Stimulated activated CD4-positive, alpha-beta T cell treated with anti-CD3 and anti-CD28 coated beads, TNF-alpha, amount 100 ng/mL, for 24 hours (primary cell): ENCODE data around the gene ABHD2.
"Not testable (repeated sequence)": the region's sequence is repeated elsewhere in the genome, so short reads cannot be mapped to it uniquely, and the experiment has no call there.

Source experiments
- DNase-seq, 3 experiments: peaks; one replicate each; pipeline ENCODE4 v3.0.0-alpha.2; 2020; ENCODE audit warnings: low read depth in 3 of 3

ABHD2 gene

GRCh38 chr15:89075101-89075640, 13.1 kb upstream of the ABHD2 start:
- DNase-seq: no peak

- DNase-seq: no peak
These were observed 12.4 kb upstream of the ABHD2 start for GRCh38 chr15:89075846-89076245.

GRCh38 chr15:89077750-89078149, 10.5 kb upstream of the ABHD2 start:
- no peak for DNase-seq

GRCh38 chr15:89078851-89079810, 9.1 kb upstream of the ABHD2 start:
- DNase-seq: no peak

- DNase-seq: no peak
These were observed 6.4 kb upstream of the ABHD2 start for GRCh38 chr15:89081878-89082277.

- DNase-seq: no peak
These were observed 5.0 kb upstream of the ABHD2 start for GRCh38 chr15:89083246-89083645.

- DNase-seq: no peak
These were observed 2.8 kb upstream of the ABHD2 start for GRCh38 chr15:89085289-89085926.

GRCh38 chr15:89085933-89086332, 2.3 kb upstream of the ABHD2 start:
- DNase-seq: not testable (repeated sequence)

GRCh38 chr15:89086390-89086789, 1.9 kb upstream of the ABHD2 start:
- not testable (repeated sequence) for DNase-seq

- DNase-seq: no peak
These were observed 961 bp upstream of the ABHD2 start for GRCh38 chr15:89087161-89087829.

- no peak for DNase-seq
These were observed 504 bp downstream of the ABHD2 start for GRCh38 chr15:89088605-89089315.

- no peak for DNase-seq
These were observed 1.3 kb downstream of the ABHD2 start for GRCh38 chr15:89089316-89090230.

GRCh38 chr15:89090791-89091626, 2.8 kb downstream of the ABHD2 start:
- peak in 2 of 3 experiments; percentile 35 to 38 for DNase-seq

GRCh38 chr15:89091627-89092220, 3.5 kb downstream of the ABHD2 start:
- no peak for DNase-seq

GRCh38 chr15:89093509-89093908, 5.3 kb downstream of the ABHD2 start:
- no peak for DNase-seq

GRCh38 chr15:89095073-89095472, 6.8 kb downstream of the ABHD2 start:
- DNase-seq: no peak

GRCh38 chr15:89095556-89095955, 7.3 kb downstream of the ABHD2 start:
- no peak for DNase-seq

- no peak for DNase-seq
These were observed 8.4 kb downstream of the ABHD2 start for GRCh38 chr15:89096664-89097063.

GRCh38 chr15:89097313-89097712, 9.1 kb downstream of the ABHD2 start:
- no peak for DNase-seq
